ACHN (cell line): ENCODE results near the gene NFKB1.
A peak's percentile ranks its signal among the peaks of the same experiment; 100 is the strongest.

Experiments
- DNase-seq: peaks from one replicate; pipeline ENCODE4 v3.0.0-alpha.2; 2015
- in situ Hi-C: cut with HindIII; loops from 2 replicates; pipeline ENCODE4 v1.10.0; 2017; ENCODE audit warnings: low sequenced_read_pairs, low pct_ligation_motif_present, low pct_unique_long_range_greater_than_20kb

NFKB1 gene

GRCh38 chr4:102578819-102579218, 77.7 kb downstream of the NFKB1 start:
- no peak for DNase-seq
- in situ Hi-C loops: no loop called here

DNA sequence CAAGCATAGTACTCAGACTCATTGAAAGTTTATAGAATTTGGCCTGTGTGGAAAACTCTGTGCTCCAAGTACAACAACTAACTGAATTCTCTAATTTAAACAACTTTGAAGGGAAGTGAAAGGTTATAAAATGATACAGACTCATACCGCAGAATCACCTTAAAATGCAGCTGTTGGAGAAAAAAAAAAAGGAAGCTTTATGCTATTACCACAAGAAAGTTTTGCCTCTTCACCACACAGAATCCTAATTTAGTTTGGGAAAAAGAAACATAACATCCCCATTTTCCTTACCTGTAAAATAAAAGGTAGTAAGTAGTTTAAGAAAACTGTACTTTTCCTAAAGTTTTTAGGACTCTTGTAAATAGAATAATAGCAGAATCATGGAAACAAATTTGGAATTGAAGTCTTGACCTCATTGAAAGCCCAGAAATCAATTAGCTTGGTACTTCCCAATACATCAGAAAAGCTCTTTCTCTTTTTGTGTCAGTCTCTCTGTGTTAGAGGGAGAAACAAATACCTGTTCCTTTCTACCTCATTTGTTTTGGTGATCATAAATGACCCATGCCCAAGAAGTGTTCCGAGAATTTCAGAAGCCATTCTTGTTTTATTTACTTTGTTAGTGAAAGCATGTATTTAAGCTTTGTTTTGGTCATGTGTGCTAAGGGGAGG, 78.8 kb downstream of the NFKB1 start:
- in situ Hi-C loops: no loop called here
- no peak for DNase-seq

- in situ Hi-C loops: no loop called here
- DNase-seq: no peak
These were observed 79.3 kb downstream of the NFKB1 start for GRCh38 chr4:102580463-102580842.

GRCh38 chr4:102584091-102584490, 82.9 kb downstream of the NFKB1 start:
- in situ Hi-C loops: no loop called here
- DNase-seq: no peak

GRCh38 chr4:102585329-102585728, 84.2 kb downstream of the NFKB1 start:
- in situ Hi-C loops: no loop called here
- no peak for DNase-seq

GRCh38 chr4:102586002-102586643, 85.0 kb downstream of the NFKB1 start:
- no peak for DNase-seq
- in situ Hi-C loops: no loop called here

DNA sequence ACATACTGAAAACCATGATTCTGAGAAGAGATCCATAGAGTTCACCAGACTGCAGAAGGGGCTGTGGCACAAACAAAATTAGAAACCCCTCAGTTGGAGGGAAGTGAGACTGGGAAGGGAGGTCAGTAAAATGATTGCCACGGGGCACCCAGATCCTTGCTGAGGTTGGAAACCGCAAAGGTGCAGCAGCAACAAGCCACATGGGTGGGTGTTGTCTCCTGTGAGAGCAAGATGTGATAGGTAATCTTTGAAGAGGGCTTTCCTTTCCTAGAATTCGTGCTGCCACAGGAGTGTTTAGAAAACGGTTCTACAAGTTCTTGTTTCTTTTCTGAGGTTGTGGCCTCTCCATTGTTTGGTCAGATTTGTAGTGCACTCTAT, 85.5 kb downstream of the NFKB1 start:
- DNase-seq: no peak
- in situ Hi-C loops: no loop called here

GRCh38 chr4:102589743-102590142, 88.6 kb downstream of the NFKB1 start:
- in situ Hi-C loops: no loop called here

GRCh38 chr4:102592256-102592655, 91.1 kb downstream of the NFKB1 start:
- no peak for DNase-seq
- in situ Hi-C loops: no loop called here

More at GRCh38 chr4:102589743-102590142, 88.6 kb downstream of the NFKB1 start:
- no peak for DNase-seq

DNA sequence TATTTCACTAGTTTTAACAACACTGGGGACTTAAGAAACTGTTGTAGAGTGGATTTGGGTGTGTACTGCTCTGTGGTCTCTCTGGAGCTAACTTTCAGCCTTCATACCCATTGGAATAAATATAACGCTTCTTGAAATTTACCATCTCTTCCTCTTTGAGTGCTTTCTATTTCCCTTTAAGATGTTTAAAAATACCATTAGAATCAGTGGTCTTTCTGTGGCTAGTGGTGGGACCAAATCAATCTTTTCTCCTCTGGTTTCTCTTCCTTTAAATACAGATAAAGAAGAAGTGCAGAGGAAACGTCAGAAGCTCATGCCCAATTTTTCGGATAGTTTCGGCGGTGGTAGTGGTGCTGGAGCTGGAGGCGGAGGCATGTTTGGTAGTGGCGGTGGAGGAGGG, 92.0 kb downstream of the NFKB1 start:
- no peak for DNase-seq
- in situ Hi-C loops: no loop called here

DNA sequence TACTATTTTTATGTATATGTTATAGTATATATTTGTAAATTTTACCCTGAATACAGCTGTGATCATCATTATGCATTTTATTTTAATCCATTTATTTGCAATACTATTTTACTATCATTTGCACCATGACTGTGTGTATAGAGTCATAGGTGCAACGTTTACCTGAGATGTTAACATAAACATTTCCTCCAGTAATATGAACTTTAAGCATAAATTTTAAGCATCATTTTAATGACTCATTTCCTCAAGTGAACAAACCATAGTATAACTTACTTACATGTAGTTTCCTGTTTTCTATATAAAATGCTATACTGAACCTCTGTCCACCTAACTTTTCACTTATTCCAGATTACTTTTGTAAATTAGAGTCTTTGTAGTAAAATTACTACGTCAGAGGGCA, 92.8 kb downstream of the NFKB1 start:
- no peak for DNase-seq
- in situ Hi-C loops: no loop called here

DNA sequence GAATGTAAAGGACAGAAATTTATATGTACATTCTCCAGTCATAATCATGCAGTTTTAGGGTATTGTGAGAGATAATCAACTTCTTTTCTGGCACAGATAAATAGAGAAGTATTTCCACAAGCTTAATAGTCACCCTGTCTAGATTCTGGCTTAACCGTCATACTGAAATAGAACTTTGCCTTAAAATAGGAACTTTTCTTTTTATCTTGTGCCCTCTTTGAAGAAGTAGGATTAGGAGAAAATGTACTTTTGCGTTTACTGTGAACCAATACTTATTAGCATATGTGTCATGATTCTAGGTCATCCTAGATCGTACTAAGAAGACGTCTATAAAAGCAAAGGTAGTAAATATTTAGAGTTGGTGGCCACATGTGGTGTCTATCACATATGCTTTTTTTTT, 95.4 kb downstream of the NFKB1 start:
- no peak for DNase-seq
- in situ Hi-C loops: no loop called here

DNA sequence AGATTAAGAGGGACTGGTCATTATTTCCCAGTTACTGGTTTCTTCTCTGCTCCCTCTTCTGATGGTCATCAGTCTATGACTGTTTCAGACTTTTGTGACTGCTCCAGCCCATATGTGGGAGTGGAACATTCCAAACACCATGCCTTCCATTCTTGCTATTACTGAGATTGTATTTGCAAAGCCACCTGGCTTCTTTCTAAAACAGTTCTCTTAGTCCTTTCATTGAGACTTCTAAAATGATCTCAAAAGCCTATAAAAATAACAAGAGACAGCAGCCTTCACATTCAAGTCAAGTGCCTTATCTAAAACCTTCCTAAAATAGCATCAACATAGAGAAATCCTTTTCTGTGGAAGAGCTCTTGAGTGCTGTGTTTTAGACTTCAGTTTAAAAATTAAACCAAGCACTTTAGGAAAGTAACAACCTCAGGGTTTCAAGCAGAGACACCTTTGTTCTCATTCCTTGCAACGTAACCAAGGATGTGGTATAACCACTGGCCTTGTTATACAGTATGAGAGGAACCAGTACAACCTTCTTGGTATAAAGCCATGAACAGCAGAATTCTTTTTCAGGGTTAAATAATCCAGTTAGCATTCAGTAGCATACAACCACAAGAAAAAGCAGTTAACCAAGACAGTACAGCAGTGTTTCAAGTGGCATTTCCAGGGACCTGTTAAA, 97.1 kb downstream of the NFKB1 start:
- DNase-seq: no peak
- in situ Hi-C loops: no loop called here

- in situ Hi-C loops: no loop called here
- no peak for DNase-seq
These were observed 97.7 kb downstream of the NFKB1 start for GRCh38 chr4:102598762-102599374.

GRCh38 chr4:102599455-102599854, 98.3 kb downstream of the NFKB1 start:
- DNase-seq: no peak

GRCh38 chr4:102599886-102600285, 98.7 kb downstream of the NFKB1 start:
- no peak for DNase-seq

More at GRCh38 chr4:102599455-102599854, 98.3 kb downstream of the NFKB1 start:
- in situ Hi-C loops: no loop called here

DNA sequence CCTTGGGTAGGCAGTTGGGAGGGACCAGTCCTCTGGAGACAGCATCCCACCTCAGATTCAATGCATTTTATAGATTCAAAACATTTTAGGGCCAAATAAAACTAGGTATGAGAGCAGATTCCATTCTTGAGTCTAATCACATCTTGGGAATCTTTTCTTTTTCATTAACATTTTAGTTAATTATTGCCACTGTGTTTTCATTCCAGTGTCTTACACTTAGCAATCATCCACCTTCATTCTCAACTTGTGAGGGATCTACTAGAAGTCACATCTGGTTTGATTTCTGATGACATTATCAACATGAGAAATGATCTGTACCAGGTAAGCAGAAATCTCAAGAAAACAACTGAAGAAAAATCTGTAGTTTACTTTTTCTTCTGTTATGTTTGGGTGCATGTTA, 99.5 kb downstream of the NFKB1 start:
- in situ Hi-C loops: no loop called here
- no peak for DNase-seq

More at GRCh38 chr4:102599886-102600285, 98.7 kb downstream of the NFKB1 start:
- in situ Hi-C loops: no loop called here

- in situ Hi-C loops: no loop called here
- DNase-seq: peak; percentile 14
These were observed 100.5 kb downstream of the NFKB1 start for GRCh38 chr4:102601586-102602227.
